ENCODE measurements around the gene MAP6. TPM values are rescaled to one million over a fixed set of nuclear protein-coding genes. Genes with fewer than 3 reads are reported as not detected.

MAP6 gene
- total and polyA plus RNA-seq, 8 donors, result 0.58 to 27.2 (median 3.6) TPM

- peak in 1 of 2 donors; percentile 58 for DNase-seq
Measured at GRCh38 chr11:75565221-75565814, 103.5 kb downstream of the MAP6 start.

DNA sequence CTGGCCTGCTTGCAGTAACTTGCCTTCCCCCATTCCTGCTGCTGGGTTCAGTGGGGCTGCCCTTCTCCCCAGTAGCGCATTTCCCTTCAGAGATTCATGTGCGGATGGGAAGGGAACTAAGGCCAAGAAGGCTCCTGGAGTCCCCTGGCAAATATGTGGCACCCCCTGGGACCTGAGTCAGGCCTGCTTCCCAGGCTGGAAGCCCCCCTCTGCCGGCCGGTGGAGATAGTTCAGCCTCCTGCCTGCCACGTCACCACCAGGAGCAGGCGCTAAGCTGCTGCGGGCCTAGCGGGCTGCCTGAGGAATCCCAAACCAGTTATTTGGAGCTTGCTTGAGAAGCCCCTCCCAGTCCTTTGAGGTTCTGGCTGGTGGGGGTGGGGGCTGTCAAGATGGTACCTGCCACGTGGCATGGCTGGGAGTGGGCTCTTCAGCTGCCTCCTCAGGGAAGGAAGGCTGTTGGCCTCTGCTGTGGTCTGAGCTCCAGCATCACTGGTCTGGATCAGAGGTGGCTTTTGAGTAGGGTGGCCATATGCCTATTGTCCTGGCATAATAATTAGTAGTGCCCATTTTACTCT is 104.8 kb downstream of the MAP6 start:
- Histone ChIP-seq H3K4me1 (peaks cover 45 to 91% (median 74%) of the 10 kb centered on the region in 4 donors), H3K27me3 (no peaks in the 10 kb centered on the region), H3K4me3 (peak overlapping the region; percentile 61 to 83 (median 67)), H3K36me3 (peaks cover 28 to 36% (median 31%) of the 10 kb centered on the region in 4 donors), H3K9me3 (no peaks in the 10 kb centered on the region), H3K27ac (peak overlapping the region; percentile 94 to 99 (median 99))
- intact Hi-C loops (cut with DNase I; ENCODE audit: low total_unique reads), result no loop called here
- no peak for TF ChIP-seq POLR2A (IDR thresholded peaks at IDR 0.05)
- TF ChIP-seq CTCF (IDR thresholded peaks at IDR 0.05), result peak in 5 of 7 experiments; percentile 4 to 39 (median 32)
- TF ChIP-seq POLR2AphosphoS5 (IDR thresholded peaks at IDR 0.05), result peak in 1 of 3 donors; percentile 6
- 6 to 31% (median 25%) methylated on average over 4 to 9 of the region's 9 CpGs for WGBS, 5 donors
- DNase-seq, result peak; percentile 34 to 90

More at GRCh38 chr11:75565221-75565814, 103.5 kb downstream of the MAP6 start:
- 33 to 66% (median 58%) methylated on average over 5 of the region's 5 CpGs for WGBS, 5 donors
- peak overlapping the region; percentile 40 to 99 (median 99) for H3K27ac ChIP-seq
- H3K27me3 ChIP-seq, result no peaks in the 10 kb centered on the region
- TF ChIP-seq EP300 (IDR thresholded peaks at IDR 0.05) (no peak), POLR2A (IDR thresholded peaks at IDR 0.05) (no peak), CTCF (IDR thresholded peaks at IDR 0.05) (no peak), POLR2AphosphoS5 (IDR thresholded peaks at IDR 0.05) (no peak)
- H3K36me3 ChIP-seq, result peaks cover 40 to 49% (median 44%) of the 10 kb centered on the region in 4 donors
- intact Hi-C loops (cut with DNase I; ENCODE audit: low total_unique reads), result no loop called here
- peaks cover 37 to 87% (median 67%) of the 10 kb centered on the region in 4 donors for H3K4me1 ChIP-seq
- H3K4me3 ChIP-seq, result peak overlapping the region in 3 of 4 donors; percentile 65 to 83 (median 69)
- no peaks in the 10 kb centered on the region for H3K9me3 ChIP-seq

GRCh38 chr11:75563501-75563977 is 105.3 kb downstream of the MAP6 start:
- Histone ChIP-seq H3K4me1 (peaks cover 51 to 91% (median 76%) of the 10 kb centered on the region in 4 donors), H3K36me3 (peaks cover 23 to 31% (median 26%) of the 10 kb centered on the region in 4 donors), H3K9me3 (no peaks in the 10 kb centered on the region), H3K4me3 (peak overlapping the region; percentile 61 to 83 (median 67)), H3K27ac (peak overlapping the region; percentile 94 to 99 (median 99)), H3K27me3 (no peaks in the 10 kb centered on the region)
- WGBS, 5 donors, result 20 to 27% (median 21%) methylated on average over 5 of the region's 5 CpGs
- no peak for DNase-seq
- TF ChIP-seq CTCF (IDR thresholded peaks at IDR 0.05) (no peak), EP300 (IDR thresholded peaks at IDR 0.05) (no peak), POLR2A (IDR thresholded peaks at IDR 0.05) (no peak), POLR2AphosphoS5 (IDR thresholded peaks at IDR 0.05) (no peak)
- intact Hi-C loops (cut with DNase I; ENCODE audit: low total_unique reads), result no loop called here

DNA sequence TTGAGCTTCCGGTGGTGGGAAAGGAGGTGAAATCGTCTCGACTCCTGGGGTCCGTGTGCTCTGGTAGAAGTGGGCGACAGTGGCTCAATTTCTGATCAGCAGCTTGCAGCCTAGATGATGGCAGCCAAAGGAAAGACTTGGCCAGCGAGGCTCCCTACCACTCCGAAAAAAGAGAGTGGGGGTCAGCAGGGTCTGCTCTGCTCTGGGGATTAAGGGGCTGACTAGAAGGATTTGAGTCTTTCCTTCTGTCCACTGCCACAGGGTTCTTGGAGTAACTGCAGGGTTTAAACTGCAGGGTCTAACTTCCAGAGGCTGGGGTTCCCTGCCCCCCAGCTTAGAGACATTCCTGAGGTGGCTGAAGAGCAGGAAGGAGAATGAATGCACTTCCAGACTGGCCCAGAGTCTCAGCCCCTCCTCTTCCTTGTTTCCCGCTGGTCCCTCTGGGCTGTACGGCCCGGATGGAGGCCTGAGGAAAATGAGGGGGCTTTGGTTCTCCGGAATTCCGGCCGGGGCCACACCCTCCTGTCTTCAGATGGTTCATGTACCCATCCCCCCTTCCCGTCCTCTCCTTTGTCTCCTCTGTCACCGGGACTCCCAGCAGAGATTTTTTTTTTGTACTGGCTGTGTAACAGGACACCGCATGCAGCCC is 105.9 kb downstream of the MAP6 start:
- TF ChIP-seq CTCF (IDR thresholded peaks at IDR 0.05) (no peak), POLR2A (IDR thresholded peaks at IDR 0.05) (no peak), POLR2AphosphoS5 (IDR thresholded peaks at IDR 0.05) (no peak), EP300 (IDR thresholded peaks at IDR 0.05) (no peak)
- Histone ChIP-seq H3K36me3 (peaks cover 17 to 25% (median 20%) of the 10 kb centered on the region in 4 donors), H3K4me1 (peaks cover 54 to 91% (median 76%) of the 10 kb centered on the region in 4 donors), H3K27ac (peak overlapping the region; percentile 94 to 99 (median 99)), H3K27me3 (no peaks in the 10 kb centered on the region), H3K4me3 (peak overlapping the region; percentile 61 to 83 (median 67)), H3K9me3 (no peaks in the 10 kb centered on the region)
- 9 to 11% (median 9%) methylated on average over 15 to 16 of the region's 16 CpGs for WGBS, 5 donors
- DNase-seq, result peak in 1 of 2 donors; percentile 77
- intact Hi-C loops (cut with DNase I; ENCODE audit: low total_unique reads), result no loop called here
